Stimulated activated CD4-positive, alpha-beta T cell treated with anti-CD3 and anti-CD28 coated beads, Interleukin-1b, Interleukin-23, amount 100 ng/mL, for 24 hours (primary cell): Measurements from ENCODE around the gene ATOH7.
"Not testable (repeated sequence)": the region's sequence is repeated elsewhere in the genome, so short reads cannot be mapped to it uniquely, and the experiment has no call there.

ENCODE experiments used
- DNase-seq, 4 experiments: peaks; one replicate each; pipeline ENCODE4 v3.0.0-alpha.2; 2020; ENCODE audit warnings: low read depth in 4 of 4, low spot score in 1 of 4

ATOH7 gene

DNA sequence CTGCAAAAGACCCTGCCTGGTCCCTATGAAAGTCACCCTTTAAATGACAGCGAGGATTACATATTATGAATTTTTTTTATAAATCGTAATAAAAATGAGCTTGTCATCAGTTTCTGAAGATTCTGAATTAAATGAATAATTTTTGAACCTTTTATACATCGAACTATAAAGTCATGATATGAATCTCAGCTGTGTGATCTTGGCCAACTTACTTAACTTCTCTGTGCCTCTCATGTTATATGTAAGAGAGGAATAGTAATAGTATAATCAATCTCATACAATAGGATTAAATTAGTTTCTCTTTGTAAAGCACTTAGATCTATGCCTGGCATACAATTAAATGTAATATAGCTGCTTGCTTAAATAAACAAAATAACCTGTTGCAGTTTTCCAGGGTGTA is 5.3 kb upstream of the ATOH7 start:
- DNase-seq: no peak

DNA sequence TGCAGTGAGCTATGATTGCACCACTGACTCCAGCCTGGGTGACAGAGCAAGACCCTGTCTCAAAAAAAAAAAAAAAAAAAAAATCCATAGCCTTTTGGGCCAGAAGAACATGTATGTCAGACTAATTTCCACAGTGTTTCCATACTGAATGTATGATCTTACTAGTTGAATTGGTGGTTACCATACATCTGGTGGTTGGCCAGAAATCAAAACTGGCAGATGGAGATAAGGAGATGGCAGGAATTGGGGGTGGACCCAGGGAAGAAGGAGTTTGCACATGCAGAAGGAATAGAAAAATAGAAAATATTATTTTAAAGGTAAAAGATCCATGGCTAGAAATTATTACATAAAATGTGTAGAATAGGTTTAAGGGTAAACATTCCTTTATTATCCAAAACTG is 3.7 kb upstream of the ATOH7 start:
- DNase-seq: no peak

DNA sequence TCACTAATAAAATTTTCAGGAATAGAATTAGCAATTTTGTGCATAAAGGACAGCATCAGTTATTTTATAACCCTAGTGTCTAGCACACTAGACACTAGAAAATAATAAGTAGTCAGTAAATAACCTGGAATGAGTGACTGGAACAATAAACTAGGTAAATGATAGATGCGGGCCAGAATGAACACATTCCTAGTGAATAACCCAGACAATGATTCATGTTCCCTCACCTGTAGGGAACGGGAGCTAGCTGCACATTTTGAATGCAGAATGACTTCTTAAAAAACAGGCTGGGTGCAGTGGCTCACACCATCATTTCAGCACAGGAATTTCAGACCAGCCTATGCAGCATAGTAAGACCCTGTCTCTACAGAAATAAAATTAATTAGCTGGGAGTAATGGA is 3.2 kb upstream of the ATOH7 start:
- no peak for DNase-seq

DNA sequence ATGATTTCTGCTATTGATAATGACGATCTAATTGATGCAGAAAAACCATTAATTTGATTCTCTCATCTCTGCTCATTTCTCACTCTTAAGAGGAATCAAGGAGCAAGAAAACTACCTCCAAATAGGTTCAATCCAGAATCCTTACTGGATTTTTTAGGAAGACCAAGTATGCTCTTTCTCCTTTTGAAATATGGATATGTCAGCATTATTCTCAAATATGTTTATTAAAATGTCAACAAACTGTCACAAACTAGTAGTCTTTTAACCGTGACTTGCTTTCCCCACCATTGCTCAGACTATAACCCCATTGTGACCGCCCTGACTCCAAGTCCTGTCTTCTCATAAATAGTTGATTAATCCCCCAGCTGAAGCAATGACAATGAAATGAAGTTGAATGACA is 1.1 kb upstream of the ATOH7 start:
- DNase-seq: no peak

DNA sequence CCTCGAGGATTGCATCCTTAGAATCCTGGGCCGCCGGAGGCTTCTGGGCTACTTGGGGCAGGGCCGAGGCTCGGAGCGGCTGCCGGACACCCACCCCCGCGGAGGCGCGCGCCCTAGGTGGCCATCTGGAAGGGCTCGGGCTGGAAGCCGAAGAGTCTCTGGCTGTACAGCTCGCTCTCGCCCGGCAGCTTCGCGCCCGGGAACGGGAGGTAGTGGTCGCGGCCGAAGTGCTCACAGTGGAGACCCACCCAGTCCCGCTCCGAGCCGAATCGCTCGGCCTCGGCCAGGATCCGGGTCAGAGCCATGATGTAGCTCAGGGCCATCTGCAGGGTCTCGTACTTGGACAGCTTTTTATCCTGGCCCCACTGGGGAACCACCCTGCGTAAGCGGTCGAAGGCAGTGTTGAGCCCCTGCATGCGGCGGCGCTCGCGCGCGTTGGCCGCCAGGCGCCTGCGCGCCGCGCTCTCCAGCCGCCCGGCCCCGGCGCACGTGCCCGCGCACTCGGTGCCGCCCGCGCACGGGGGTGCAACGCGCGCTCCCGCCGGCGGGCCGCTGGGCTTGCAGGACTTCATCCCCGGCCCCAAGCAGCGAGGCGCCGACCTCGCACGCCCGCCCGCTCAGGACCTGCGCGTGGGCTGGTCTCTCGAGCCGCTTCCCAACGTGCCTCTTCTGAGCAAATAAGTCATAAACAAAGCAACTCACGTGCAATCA is 652 bp downstream of the ATOH7 start:
- DNase-seq: peak in 3 of 4 experiments; percentile 14 to 30 (median 27)

DNA sequence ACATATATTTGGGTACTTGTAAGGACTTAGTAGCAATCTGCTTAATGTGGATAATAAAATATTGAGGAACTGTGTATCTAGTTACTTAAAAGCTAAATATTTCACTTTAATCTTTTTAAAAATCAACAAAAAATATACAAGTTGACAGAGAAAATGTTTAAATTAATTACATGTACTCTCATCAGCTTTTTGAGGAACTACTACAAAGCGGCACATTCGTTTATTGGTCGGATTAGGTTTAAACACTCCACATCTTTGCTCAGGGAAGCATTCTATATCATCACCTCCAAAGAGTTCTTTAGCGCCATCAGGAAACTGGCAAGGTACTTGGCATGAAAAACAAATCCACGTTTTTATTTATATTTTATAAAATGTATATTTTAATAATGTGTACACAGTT is 1.6 kb downstream of the ATOH7 start:
- no peak for DNase-seq

DNA sequence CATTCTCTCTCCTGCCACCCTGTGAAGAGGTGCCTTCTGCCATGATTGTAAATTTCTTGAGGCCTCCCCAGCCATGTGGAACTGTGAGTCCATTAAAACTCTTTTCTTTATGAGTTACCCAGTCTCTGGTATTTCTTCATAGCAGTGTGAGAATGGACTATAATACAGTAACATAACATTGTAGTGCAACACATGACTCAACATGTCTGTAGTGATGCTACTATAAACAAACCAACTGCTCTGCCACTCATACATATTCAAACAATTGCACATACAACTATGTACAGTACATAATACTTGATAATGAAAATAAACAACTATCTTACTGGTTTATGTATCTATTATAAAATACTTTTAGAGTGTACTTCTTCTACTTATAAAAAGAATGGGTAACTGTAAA is 7.1 kb downstream of the ATOH7 start:
- DNase-seq: no peak

DNA sequence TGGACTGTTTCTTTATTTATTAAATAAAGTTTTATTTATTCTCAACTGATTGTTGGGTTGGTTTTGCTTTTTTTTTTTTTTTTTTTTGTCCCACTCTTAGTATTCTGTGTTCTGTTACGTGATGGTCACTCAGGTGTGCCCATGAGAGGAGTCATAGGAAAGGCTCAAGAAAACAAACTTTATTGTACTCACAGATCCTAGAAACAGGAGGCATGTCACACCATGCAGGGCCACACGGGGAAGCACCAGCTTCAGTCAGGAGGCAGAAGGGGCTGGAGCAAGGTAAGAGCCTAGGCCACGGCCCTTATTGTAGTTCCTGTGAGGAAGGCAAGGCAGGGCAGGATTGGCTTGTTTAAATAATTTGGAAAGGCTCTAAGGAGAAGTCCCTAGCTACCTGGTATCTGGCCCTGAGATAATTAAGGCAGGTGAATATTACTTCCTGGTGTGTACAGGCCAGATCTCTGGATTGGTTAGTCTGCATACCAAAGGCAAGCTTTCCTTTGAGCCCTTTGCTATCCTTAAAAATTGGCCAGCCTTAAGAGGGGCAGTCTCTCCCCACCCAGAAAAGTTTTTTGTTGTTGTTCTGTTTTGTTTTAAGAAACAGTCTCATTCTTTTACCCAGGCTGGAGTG is 8.3 kb downstream of the ATOH7 start:
- no peak for DNase-seq

DNA sequence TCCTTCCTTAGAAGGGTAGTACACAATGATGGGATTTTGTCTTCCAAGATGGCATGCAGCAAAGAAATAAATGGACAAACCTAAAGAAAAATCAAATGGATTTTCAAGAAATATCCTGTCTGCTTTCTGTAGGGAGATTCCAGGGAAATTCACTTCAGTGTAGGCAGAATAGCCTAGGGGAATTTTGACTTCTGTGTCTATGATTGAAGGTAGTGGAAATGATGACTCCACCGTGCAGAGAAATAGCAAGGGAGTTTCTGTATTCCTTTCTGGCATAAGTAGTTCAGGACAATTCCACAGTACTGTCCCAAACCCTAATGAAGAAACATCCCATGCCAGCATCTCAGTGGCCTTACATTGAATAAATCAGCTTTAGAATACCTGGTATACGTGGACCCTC is 9.5 kb downstream of the ATOH7 start:
- no peak for DNase-seq

DNA sequence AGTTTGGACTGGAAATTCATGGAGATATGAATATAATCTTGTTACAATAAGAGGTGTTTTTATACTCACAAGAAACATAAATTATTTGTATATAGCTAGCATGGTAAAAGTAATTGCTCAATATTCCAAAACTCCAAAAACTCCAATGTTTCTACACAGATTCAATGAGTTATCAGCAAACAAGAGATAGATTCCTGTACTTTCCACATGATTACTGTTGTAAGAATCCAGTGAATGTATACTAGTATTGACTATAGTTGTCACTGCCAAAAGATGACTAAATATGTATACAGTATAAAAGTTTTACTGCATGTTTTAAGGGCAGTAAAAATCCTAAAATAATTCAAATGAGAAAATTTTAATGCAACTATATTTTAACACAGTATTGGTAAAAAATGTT is 10.7 kb downstream of the ATOH7 start:
- DNase-seq: no peak

DNA sequence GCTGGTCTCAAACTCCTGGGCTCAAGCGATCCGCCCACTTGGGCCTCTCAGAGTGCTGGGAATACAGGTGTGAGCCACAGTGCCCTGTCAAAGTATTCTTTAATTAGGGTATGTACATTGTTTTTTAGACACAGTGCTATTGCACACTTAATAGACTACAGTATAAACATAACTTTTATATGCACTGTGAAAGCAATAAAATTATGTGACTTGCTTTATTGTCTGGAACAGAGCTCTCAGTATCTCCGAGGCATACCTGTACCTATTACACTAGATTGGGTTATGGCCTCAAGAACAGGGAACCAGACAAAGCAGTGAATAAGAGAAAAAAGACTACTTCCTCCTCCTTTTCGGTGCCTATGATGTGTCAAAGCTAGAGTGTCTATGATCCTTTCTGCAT is 13.1 kb downstream of the ATOH7 start:
- no peak for DNase-seq

DNA sequence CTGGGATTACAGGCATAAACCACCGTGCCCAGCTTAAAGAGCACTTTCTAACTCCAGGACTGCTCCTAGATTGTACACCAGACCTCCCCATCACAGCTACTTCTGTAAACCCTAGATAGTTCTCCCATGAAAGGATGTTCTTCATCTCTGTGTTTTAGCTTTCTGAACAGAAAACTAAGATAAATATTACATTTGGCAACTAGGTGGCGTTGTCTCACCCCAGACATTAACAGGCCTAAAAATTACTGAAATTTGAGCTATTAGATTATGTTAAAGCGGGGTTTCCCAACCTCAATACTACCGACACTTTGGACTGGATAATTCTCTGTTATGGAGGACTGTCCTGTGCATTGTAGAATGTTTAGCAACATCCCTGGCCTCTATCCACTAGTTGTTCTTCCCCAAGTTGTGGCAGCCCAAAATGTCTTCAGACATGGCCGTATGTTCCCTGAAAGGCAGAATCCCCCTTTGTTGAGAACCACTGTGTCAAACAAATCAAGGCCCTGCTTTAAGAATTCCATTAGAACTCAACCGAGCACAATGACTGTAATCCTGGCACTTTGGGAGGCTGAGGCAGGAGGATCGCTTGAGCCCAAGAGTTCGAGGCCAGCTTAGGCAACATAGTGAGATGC is 19.1 kb downstream of the ATOH7 start:
- no peak for DNase-seq

DNA sequence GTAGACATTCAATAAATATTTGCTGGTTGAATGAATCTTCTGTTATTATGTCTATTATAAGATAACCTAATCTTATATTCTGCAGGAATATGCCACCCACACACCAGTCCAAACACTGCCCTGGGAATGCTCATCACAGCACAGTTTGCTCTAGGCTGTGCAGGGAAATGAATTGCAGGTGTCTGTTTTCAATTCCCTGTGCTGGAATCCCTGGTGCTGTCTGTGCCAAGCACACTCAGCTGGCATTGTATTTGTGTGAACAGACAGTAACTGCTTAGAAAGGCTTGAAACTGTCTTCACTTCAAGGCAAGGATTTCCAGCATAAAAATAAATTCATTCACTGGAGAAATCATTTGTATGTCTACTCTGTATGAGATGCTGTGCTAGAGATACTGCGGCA is 20.2 kb downstream of the ATOH7 start:
- DNase-seq: no peak

DNA sequence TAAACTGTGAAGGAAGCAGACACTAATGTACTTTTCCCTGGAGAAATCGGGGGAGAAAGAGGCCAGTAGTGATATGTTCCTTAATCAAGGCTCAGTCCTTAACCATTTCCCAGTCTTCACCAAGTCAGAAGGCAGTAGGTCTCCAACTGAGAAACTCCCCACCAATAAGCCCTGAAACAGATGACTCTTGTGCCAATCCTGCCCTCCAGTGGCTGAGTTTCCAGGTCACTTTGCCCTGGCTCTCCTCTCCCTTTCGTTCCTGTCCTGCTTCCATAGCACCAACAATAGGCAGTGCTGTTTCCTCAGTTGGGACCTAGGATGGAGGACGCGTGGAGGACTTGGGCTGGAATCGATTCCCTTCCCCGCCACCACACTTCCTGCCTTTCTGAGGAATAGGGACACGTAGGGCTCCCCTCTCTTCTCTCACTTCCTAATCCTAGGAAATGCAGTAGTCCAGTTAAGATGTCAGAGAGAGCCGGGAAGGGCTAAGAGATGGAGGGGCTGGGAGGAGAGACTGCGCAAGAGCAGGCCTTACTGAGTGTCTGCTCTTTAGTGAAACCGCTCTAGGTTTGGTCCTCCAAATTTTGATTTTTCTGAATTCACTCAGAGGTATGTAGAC is 23.4 kb downstream of the ATOH7 start:
- no peak for DNase-seq

DNA sequence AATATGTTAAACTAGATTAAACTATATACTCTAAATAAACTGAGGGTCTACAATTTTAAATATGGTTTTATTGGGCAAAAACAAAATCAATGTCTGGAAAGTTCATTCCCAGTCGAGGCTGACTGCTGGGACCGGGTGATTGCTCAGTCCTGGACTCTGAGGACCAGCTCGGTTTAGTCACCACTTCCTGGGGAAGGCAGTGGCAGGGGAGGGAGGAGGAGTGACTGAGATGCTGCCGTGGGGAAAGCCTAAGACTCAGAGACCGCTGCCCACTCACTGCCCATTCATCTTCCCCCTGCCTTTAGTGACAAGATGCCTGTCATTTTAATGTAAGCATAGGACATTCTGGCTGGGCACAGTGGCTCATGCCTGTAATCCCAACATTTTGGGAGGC is 29.0 kb downstream of the ATOH7 start:
- DNase-seq: no peak

DNA sequence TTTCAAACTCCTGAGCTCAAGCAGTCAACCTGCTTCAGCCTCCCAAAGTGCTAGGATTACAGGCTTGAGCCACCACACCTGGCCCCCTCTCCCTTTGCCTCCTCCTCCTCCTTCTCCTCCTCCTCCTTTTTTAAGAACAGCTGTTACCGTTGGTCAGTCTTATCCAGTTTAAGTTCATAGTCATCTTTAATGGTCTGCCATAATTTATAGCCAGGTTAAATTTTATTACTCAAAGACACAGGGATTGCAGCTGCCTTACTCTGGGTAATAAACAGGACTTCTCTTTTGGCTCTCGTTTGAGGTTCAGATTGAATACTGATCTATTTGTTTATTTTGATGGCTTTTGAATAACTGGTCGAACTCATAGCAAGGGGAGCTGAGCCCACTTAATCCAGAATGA is 35.2 kb downstream of the ATOH7 start:
- no peak for DNase-seq

DNA sequence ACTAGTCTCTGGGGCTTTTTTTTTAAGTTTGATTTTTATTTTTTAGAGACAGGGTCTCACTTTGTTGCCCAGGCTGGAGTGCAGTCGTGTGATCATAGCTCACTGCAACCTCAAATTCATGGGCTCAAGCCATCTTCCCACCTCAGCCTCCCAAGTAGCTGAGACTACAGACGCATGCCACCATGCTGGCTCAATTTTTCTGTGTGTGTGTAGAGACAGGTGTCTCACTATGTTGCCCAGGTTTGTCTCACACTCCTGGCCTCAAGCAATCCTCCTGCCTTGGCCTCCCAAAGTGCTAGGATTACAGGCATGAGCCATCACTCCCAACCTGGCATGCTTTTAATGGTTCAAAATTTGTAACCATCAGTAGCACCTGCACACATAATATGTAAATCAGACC is 36.1 kb downstream of the ATOH7 start:
- not testable (repeated sequence) for DNase-seq

DNA sequence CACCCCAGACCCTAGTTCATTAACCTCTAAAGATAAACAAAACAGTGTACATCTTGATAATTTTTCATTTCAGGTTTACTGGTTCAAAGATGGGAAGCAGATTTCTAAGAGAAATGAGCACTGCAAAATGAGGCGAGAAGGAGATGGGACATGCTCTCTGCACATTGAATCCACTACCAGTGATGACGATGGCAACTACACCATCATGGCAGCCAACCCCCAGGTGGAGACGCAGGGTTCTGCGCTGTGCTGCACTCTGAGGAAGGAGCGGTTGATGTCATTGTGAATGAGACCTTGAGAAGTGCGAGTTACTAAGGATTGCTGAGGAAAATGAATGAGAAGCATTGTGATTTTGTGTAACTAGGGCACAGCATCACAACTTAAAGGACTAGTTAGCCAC is 37.6 kb downstream of the ATOH7 start:
- no peak for DNase-seq

DNA sequence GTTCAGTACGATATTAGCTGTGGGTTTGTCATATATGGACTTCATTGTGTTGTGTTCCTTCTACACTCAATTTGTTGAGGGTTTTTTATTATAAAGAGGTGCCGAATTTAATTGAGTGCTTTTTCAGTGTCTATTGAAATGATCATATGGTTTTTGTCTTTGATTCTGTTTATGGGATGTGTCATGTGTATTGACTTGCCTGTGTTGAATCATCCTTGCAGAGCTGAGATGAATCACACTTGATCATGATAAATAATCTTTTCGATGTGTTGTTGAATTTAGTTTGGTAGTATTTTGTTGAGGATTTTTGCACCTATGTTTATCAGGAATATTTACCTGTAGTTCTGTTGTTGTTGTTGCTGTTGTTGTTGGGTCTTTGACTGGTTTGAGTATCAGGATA is 39.8 kb downstream of the ATOH7 start:
- DNase-seq: no peak

DNA sequence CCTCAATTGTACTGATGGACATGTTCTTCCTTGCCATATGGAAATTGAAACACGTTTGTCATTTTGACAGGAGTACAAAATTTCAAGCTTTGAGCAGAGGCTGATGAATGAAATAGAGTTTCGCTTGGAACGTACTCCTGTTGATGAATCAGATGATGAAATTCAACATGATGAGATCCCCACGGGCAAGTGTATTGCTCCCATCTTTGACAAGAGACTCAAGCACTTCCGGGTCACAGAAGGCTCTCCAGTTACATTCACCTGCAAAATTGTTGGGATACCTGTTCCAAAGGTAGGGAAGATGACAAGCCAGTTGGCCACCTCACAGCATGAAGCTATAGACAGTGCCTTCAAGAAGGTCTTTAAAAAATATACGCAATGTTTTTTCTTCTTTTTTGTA is 43.1 kb downstream of the ATOH7 start:
- DNase-seq: no peak

DNA sequence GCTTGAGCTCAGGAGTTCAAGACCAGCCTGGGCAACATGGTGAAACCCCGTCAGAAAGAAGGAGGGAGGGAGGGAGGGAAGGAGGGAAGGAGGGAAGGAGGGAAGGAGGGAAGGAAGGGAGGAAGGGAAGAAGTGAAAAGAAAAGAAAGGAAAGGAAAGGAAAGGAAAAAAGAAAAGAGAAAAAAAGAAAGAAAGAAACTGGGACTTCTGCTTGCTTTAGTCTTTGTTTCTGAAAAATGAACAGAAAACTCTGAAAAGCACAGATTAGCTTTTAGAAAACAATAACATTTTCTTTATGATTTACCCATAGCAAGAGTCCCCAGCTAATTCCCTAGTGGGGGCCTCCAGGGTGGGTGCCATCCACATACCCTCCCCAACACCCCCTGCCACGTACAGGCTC is 46.8 kb downstream of the ATOH7 start:
- DNase-seq: no peak

DNA sequence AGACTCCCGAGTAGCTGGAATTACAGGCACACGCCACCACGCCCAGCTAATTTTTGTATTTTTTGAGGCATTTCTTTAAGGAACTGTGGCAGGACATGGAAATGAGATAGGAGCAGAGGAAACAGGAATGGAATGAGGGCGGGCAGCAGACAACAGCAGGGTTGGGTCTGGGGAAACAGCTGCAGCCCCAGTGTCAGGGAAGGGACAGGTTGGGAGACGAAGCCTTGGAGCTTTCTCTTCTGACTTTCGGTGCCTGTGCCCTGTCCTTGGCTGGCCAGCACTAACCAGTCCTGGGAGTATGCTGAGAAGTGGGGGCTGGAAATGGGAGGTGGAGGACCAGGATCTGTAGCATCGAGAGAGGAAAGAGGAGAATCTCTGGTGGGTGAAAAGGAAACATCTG is 47.4 kb downstream of the ATOH7 start:
- DNase-seq: no peak
